HG02852 (cell line): ENCODE data around the gene AMD1.
A peak's percentile ranks its signal among the peaks of the same experiment; 100 is the strongest.

ENCODE experiments used
- ATAC-seq: cut with Tn5 transposase; IDR thresholded peaks from one replicate; pipeline ENCODE4 v1.9.1; 2021; ENCODE audit warnings: mild to moderate bottlenecking, moderate library complexity; ENCODE audit not compliant: unreplicated experiment

AMD1 gene

DNA sequence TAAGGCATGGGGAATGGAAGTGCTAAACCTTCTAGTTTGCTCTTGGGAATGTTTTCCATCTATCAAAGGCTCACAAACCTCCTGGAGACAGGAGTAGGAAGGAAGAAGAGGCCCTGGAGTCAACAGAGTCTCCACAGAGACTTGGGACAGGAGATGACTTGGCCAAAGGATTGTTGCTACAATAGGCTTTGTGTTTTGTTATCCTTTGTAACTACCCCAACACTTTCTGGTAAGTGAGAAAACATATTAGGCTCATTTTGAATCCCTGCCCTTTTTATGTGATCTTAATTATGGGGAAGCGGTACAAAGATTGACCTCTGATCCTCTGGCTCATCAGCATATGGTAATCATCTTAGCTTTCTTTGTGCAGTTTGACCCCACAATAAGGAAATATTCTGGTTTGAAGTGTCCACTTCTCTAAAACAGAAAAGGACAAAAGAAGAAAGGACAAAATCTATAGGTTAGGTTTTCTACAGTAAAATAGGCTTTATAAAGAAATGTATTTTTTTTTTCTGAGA, 59.9 kb downstream of the AMD1 start:
- no peak for ATAC-seq

DNA sequence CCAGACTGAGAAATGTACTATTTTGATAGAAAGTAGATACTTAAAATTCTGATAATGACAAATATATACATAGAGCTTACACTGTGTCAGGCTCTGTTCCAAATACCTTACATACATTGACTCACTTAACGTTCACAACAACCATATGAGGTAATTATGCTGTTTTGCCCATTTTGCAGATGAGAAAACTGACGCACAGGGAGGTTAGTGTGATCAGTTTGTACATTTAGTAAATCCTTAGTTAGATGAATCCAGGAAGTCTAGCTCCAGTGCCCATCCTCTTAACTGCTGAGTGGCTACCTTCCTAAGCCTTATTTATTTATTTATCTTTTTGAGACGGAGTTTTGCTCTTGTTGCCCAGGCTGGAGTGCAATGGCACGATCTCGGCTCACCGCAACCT, 60.6 kb downstream of the AMD1 start:
- no peak for ATAC-seq

DNA sequence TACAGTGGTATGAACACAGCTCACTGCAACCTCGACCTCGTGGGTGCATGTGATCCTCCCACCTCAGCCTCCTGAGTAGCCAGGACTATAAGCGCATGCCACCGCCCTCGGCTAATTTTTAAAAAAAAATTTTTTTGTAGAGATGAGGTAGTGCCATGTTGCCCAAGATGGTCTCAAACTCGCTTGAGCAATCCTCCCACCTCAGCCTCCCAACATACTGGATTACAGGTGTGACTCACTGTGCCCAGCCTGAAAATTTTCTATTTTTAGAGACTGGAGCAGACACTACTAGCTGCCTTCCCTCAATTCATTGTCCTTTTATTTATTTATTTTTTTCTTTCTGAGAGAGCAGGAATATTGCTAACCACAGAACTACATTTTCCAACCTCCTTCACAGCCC, 63.6 kb downstream of the AMD1 start:
- ATAC-seq, result no peak

DNA sequence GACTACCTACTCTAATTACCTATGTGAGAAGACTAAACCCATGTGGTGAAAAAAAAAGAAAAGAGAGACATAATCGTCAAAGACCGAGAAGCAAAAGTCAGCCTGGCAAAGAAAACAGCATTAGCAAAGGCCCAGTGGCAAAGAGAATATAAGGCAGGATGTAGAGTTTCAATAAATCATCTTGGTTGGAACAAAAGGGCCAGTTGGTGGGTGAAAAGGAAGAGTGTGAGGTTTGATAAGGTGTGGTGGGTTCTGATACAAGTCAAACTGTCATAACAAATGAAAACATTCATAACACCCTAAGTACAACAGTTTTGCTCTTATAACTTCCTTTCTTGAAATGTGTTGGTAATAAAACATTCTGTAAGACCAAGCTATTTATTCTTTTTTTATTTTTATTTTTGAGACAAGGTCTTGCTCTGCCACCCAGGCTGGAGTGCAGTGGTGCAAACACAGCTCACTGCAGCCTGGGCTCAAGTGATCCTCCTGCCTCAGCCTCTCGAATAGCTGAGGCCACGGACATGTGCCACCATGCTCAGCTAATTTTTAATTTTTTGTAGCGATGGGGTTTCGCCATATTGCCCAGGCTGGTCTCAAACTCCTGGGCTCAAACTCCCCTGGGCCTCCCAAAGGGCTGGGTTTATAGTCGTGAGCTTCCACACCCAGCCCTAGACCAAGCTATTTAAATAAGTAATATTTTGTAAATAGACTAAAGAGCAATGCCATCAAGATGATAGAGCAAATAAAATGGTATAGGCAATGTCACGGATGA, 65.0 kb downstream of the AMD1 start:
- ATAC-seq, result no peak

DNA sequence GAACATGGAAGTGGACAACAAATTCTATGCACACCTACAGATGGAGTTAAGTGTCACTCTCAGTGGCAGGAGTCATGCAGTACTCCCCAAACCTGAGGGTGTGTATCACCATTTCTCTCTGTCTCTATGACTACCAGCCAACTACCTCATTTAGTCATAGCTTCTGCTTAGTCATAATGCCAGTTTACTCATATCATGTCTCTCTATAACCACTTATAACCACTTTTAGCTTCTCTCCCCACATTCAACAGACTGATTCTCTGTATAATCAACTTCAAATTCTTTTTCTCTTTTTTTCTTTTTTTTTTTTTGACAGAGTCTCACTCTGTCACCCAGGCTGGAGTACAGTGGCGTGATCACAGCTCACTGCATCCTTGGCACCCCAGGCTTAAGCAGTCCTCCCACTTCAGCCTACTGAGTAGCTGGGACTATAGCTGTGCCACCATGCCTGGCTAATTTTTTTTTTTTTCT, 70.1 kb downstream of the AMD1 start:
- ATAC-seq, result peak; percentile 100
